Stromal cell of bone marrow (primary cell): ENCODE results near the gene SIPA1L2.

ENCODE experiments used
- DNase-seq: peaks from one replicate; pipeline ENCODE4 v3.0.0-alpha.2; 2012; ENCODE audit warnings: low read depth

The SIPA1L2 gene

GRCh38 chr1:232643251-232643650 lies 13.3 kb upstream of the SIPA1L2 start:
- DNase-seq = no peak

- no peak for DNase-seq
Observed at GRCh38 chr1:232641507-232641906, 11.6 kb upstream of the SIPA1L2 start.

GRCh38 chr1:232636799-232637198 lies 6.9 kb upstream of the SIPA1L2 start:
- no peak for DNase-seq

- no peak for DNase-seq
Observed at GRCh38 chr1:232635778-232636356, 5.9 kb upstream of the SIPA1L2 start.

- no peak for DNase-seq
Observed at GRCh38 chr1:232635279-232635678, 5.3 kb upstream of the SIPA1L2 start.

- no peak for DNase-seq
Observed at GRCh38 chr1:232634096-232634495, 4.2 kb upstream of the SIPA1L2 start.

- DNase-seq = no peak
Observed at GRCh38 chr1:232630894-232631195, 912 bp upstream of the SIPA1L2 start.

GRCh38 chr1:232629250-232630046 lies 485 bp downstream of the SIPA1L2 start:
- no peak for DNase-seq

- DNase-seq = no peak
Observed at GRCh38 chr1:232628335-232629249, 1.3 kb downstream of the SIPA1L2 start.

- no peak for DNase-seq
Observed at GRCh38 chr1:232627645-232628334, 2.1 kb downstream of the SIPA1L2 start.

GRCh38 chr1:232627171-232627570 lies 2.8 kb downstream of the SIPA1L2 start:
- DNase-seq = no peak

GRCh38 chr1:232626452-232626851 lies 3.5 kb downstream of the SIPA1L2 start:
- DNase-seq = no peak

- no peak for DNase-seq
Observed at GRCh38 chr1:232625319-232625868, 4.5 kb downstream of the SIPA1L2 start.

- no peak for DNase-seq
Observed at GRCh38 chr1:232624546-232625281, 5.2 kb downstream of the SIPA1L2 start.

- DNase-seq = no peak
Observed at GRCh38 chr1:232622981-232623380, 7.0 kb downstream of the SIPA1L2 start.

GRCh38 chr1:232622378-232622777 lies 7.6 kb downstream of the SIPA1L2 start:
- no peak for DNase-seq

- no peak for DNase-seq
Observed at GRCh38 chr1:232621050-232621449, 8.9 kb downstream of the SIPA1L2 start.

- no peak for DNase-seq
Observed at GRCh38 chr1:232620356-232620969, 9.5 kb downstream of the SIPA1L2 start.

- DNase-seq = no peak
Observed at GRCh38 chr1:232617237-232617636, 12.7 kb downstream of the SIPA1L2 start.

- DNase-seq = no peak
Observed at GRCh38 chr1:232615306-232615800, 14.6 kb downstream of the SIPA1L2 start.

- DNase-seq = no peak
Observed at GRCh38 chr1:232614811-232615210, 15.1 kb downstream of the SIPA1L2 start.
